Mammary epithelial cell (primary cell): ENCODE data around the gene GOT2.

Experiments used
- EZH2 ChIP-seq: IDR thresholded peaks from 2 replicates; pipeline ENCODE4 v1.6.1; 2012; ENCODE audit warnings: low read length, inconsistent platforms, borderline replicate concordance
- TF ChIP-seq, protein P1 (sequence below), 2 donors: IDR thresholded peaks in 1 of 2; conservative IDR thresholded peaks in 1 of 2; 2 replicates each; pipeline ENCODE4 v1.5.1; 2011 to 2012; ENCODE audit warnings: inconsistent platforms in 2 of 2, low read length in 2 of 2, mild to moderate bottlenecking in 2 of 2, control low read depth in 1 of 2, low read depth in 1 of 2; ENCODE audit not compliant: insufficient read depth in 1 of 2; ENCODE audit errors: extremely low read depth in 1 of 2

DNA sequence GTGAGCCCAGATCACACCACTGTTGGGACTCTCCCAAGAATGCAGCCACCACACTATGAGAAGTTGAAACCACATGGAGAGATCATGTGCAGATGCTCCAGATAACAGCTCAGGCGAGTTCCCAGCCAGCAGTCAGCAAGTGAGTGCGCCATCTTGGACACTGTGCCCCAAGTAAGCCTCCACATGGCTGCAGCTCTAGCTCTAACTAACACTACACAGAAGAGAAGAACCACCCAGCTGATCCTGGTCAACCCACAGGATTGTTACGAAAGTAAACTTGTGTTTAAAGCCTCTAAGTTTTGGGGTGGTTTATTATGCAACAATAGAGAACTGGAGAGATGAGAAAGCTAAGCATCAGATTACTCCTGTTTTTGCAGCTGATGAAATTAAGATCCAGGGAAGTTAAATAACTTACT, 75.3 kb downstream of the GOT2 start:
- TF ChIP-seq, protein P1, sequence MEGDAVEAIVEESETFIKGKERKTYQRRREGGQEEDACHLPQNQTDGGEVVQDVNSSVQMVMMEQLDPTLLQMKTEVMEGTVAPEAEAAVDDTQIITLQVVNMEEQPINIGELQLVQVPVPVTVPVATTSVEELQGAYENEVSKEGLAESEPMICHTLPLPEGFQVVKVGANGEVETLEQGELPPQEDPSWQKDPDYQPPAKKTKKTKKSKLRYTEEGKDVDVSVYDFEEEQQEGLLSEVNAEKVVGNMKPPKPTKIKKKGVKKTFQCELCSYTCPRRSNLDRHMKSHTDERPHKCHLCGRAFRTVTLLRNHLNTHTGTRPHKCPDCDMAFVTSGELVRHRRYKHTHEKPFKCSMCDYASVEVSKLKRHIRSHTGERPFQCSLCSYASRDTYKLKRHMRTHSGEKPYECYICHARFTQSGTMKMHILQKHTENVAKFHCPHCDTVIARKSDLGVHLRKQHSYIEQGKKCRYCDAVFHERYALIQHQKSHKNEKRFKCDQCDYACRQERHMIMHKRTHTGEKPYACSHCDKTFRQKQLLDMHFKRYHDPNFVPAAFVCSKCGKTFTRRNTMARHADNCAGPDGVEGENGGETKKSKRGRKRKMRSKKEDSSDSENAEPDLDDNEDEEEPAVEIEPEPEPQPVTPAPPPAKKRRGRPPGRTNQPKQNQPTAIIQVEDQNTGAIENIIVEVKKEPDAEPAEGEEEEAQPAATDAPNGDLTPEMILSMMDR (conservative IDR thresholded peaks at IDR 0.05 in 1 of 2, IDR thresholded peaks at IDR 0.05 in 1 of 2; ENCODE audit: extremely low read depth in 1 of 2, insufficient read depth in 1 of 2, low read depth in 1 of 2, low read length in 2 of 2): no peak
- no peak for TF ChIP-seq EZH2
